ENCODE results near the gene ZNF329.

- TF ChIP-seq, protein P1, sequence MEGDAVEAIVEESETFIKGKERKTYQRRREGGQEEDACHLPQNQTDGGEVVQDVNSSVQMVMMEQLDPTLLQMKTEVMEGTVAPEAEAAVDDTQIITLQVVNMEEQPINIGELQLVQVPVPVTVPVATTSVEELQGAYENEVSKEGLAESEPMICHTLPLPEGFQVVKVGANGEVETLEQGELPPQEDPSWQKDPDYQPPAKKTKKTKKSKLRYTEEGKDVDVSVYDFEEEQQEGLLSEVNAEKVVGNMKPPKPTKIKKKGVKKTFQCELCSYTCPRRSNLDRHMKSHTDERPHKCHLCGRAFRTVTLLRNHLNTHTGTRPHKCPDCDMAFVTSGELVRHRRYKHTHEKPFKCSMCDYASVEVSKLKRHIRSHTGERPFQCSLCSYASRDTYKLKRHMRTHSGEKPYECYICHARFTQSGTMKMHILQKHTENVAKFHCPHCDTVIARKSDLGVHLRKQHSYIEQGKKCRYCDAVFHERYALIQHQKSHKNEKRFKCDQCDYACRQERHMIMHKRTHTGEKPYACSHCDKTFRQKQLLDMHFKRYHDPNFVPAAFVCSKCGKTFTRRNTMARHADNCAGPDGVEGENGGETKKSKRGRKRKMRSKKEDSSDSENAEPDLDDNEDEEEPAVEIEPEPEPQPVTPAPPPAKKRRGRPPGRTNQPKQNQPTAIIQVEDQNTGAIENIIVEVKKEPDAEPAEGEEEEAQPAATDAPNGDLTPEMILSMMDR (IDR thresholded peaks at IDR 0.05) = no peak
- no peak for TF ChIP-seq POLR2A (IDR thresholded peaks at IDR 0.05)
These were observed 51.9 kb downstream of the ZNF329 start for GRCh38 chr19:58098682-58098998.
